GM21786 (cell line): ENCODE results near the gene RESP18.

ENCODE experiments used
- ATAC-seq: cut with Tn5 transposase; IDR thresholded peaks from one replicate; pipeline ENCODE4 v1.9.1; 2021; ENCODE audit not compliant: unreplicated experiment

RESP18 gene

GRCh38 chr2:219278655-219279150 lies 53.8 kb downstream of the RESP18 start:
- ATAC-seq = no peak

- ATAC-seq = peak; percentile 20
Measured at GRCh38 chr2:219277703-219278654, 54.6 kb downstream of the RESP18 start.
